ENCODE results near the gene AKAP8L. TPM values are rescaled to one million over a fixed set of nuclear protein-coding genes. Genes with fewer than 3 reads are reported as not detected.
"Not testable (repeated sequence)": the region's sequence is repeated elsewhere in the genome, so short reads cannot be mapped to it uniquely, and the experiment has no call there.

AKAP8L gene
- total and polyA plus RNA-seq, 4 donors: 50.2 to 151 (median 118) TPM

GRCh38 chr19:15419413-15420025 is 731 bp upstream of the AKAP8L start:
- no peaks in the 10 kb centered on the region for H3K9me3 ChIP-seq (ENCODE audit: control insufficient read depth, insufficient read depth, low read length)
- 41% methylated on average over 10 of the region's 16 CpGs for WGBS (ENCODE audit: insufficient coverage)
- no peak for DNase-seq (ENCODE audit: low read depth in 4 of 6, low spot score in 6 of 6)
- no peak overlapping the region for H3K27ac ChIP-seq (ENCODE audit: low read depth, low read length)
- H3K4me1 ChIP-seq (ENCODE audit: control insufficient read depth, insufficient read depth, low read length): peaks cover 50% of the 10 kb centered on the region
- H3K36me3 ChIP-seq (ENCODE audit: control insufficient read depth, insufficient read depth, low read length): peaks cover 50% of the 10 kb centered on the region
- peak overlapping the region; percentile 97 for H3K4me3 ChIP-seq (ENCODE audit: low read depth, low read length)
- H3K27me3 ChIP-seq (ENCODE audit: control insufficient read depth, insufficient read depth, low read length): no peaks in the 10 kb centered on the region

- peaks cover 54% of the 10 kb centered on the region for H3K4me1 ChIP-seq (ENCODE audit: control insufficient read depth, insufficient read depth, low read length)
- peak overlapping the region; percentile 97 for H3K4me3 ChIP-seq (ENCODE audit: low read depth, low read length)
- 0% methylated on average over 14 of the region's 16 CpGs for WGBS (ENCODE audit: insufficient coverage)
- no peaks in the 10 kb centered on the region for H3K27me3 ChIP-seq (ENCODE audit: control insufficient read depth, insufficient read depth, low read length)
- H3K36me3 ChIP-seq (ENCODE audit: control insufficient read depth, insufficient read depth, low read length): peaks cover 42% of the 10 kb centered on the region
- H3K27ac ChIP-seq (ENCODE audit: low read depth, low read length): peak overlapping the region; percentile 89
- peak in 3 of 6 donors; percentile 33 to 84 (median 83) for DNase-seq (ENCODE audit: low read depth in 4 of 6, low spot score in 6 of 6)
- H3K9me3 ChIP-seq (ENCODE audit: control insufficient read depth, insufficient read depth, low read length): no peaks in the 10 kb centered on the region
These were observed 583 bp downstream of the AKAP8L start for GRCh38 chr19:15418231-15418578.

- Histone ChIP-seq H3K27ac (ENCODE audit: low read depth, low read length) (peak overlapping the region; percentile 89), H3K9me3 (ENCODE audit: control insufficient read depth, insufficient read depth, low read length) (no peaks in the 10 kb centered on the region), H3K27me3 (ENCODE audit: control insufficient read depth, insufficient read depth, low read length) (no peaks in the 10 kb centered on the region), H3K36me3 (ENCODE audit: control insufficient read depth, insufficient read depth, low read length) (peaks cover 37% of the 10 kb centered on the region), H3K4me1 (ENCODE audit: control insufficient read depth, insufficient read depth, low read length) (peaks cover 49% of the 10 kb centered on the region), H3K4me3 (ENCODE audit: low read depth, low read length) (peak overlapping the region; percentile 97)
- WGBS (ENCODE audit: insufficient coverage): 0% methylated on average over 9 of the region's 9 CpGs
- peak in 3 of 6 donors; percentile 29 to 70 (median 68) for DNase-seq (ENCODE audit: low read depth in 4 of 6, low spot score in 6 of 6)
These were observed 1.1 kb downstream of the AKAP8L start for GRCh38 chr19:15417699-15418098.

GRCh38 chr19:15412832-15413231 is 6.0 kb downstream of the AKAP8L start:
- Histone ChIP-seq H3K27ac (ENCODE audit: low read depth, low read length) (no peak overlapping the region), H3K36me3 (ENCODE audit: control insufficient read depth, insufficient read depth, low read length) (peaks cover 44% of the 10 kb centered on the region), H3K9me3 (ENCODE audit: control insufficient read depth, insufficient read depth, low read length) (no peaks in the 10 kb centered on the region), H3K4me1 (ENCODE audit: control insufficient read depth, insufficient read depth, low read length) (peaks cover 29% of the 10 kb centered on the region), H3K4me3 (ENCODE audit: low read depth, low read length) (no peak overlapping the region), H3K27me3 (ENCODE audit: control insufficient read depth, insufficient read depth, low read length) (no peaks in the 10 kb centered on the region)
- no peak for DNase-seq (ENCODE audit: low read depth in 4 of 6, low spot score in 6 of 6)
- 67% methylated on average over 4 of the region's 4 CpGs for WGBS (ENCODE audit: insufficient coverage)

GRCh38 chr19:15411351-15411750 is 7.4 kb downstream of the AKAP8L start:
- H3K9me3 ChIP-seq (ENCODE audit: control insufficient read depth, insufficient read depth, low read length); H3K4me3 ChIP-seq (ENCODE audit: low read depth, low read length); H3K27me3 ChIP-seq (ENCODE audit: control insufficient read depth, insufficient read depth, low read length); DNase-seq (ENCODE audit: low read depth in 4 of 6, low spot score in 6 of 6); H3K27ac ChIP-seq (ENCODE audit: low read depth, low read length): not testable (repeated sequence)
- Histone ChIP-seq H3K4me1 (ENCODE audit: control insufficient read depth, insufficient read depth, low read length) (peaks cover 21% of the 10 kb centered on the region), H3K36me3 (ENCODE audit: control insufficient read depth, insufficient read depth, low read length) (peaks cover 46% of the 10 kb centered on the region)
- no CpG with 5 or more reads among the region's 2 CpGs for WGBS (ENCODE audit: insufficient coverage)

GRCh38 chr19:15404780-15405211 is 14.0 kb downstream of the AKAP8L start:
- H3K36me3 ChIP-seq (ENCODE audit: control insufficient read depth, insufficient read depth, low read length): peaks cover 65% of the 10 kb centered on the region
- no peaks in the 10 kb centered on the region for H3K9me3 ChIP-seq (ENCODE audit: control insufficient read depth, insufficient read depth, low read length)
- DNase-seq (ENCODE audit: low read depth in 4 of 6, low spot score in 6 of 6): peak in 2 of 6 donors; percentile 16 to 53
- peak overlapping the region; percentile 33 for H3K27ac ChIP-seq (ENCODE audit: low read depth, low read length)
- H3K4me1 ChIP-seq (ENCODE audit: control insufficient read depth, insufficient read depth, low read length): peaks cover 47% of the 10 kb centered on the region
- no peaks in the 10 kb centered on the region for H3K27me3 ChIP-seq (ENCODE audit: control insufficient read depth, insufficient read depth, low read length)
- 20% methylated on average over 3 of the region's 3 CpGs for WGBS (ENCODE audit: insufficient coverage)
- H3K4me3 ChIP-seq (ENCODE audit: low read depth, low read length): no peak overlapping the region

GRCh38 chr19:15404097-15404779 is 14.6 kb downstream of the AKAP8L start:
- WGBS (ENCODE audit: insufficient coverage): 89% methylated on average over 6 of the region's 7 CpGs
- Histone ChIP-seq H3K9me3 (ENCODE audit: control insufficient read depth, insufficient read depth, low read length) (no peaks in the 10 kb centered on the region), H3K27me3 (ENCODE audit: control insufficient read depth, insufficient read depth, low read length) (no peaks in the 10 kb centered on the region), H3K4me1 (ENCODE audit: control insufficient read depth, insufficient read depth, low read length) (peaks cover 43% of the 10 kb centered on the region), H3K36me3 (ENCODE audit: control insufficient read depth, insufficient read depth, low read length) (peaks cover 65% of the 10 kb centered on the region), H3K27ac (ENCODE audit: low read depth, low read length) (peak overlapping the region; percentile 33), H3K4me3 (ENCODE audit: low read depth, low read length) (no peak overlapping the region)
- no peak for DNase-seq (ENCODE audit: low read depth in 4 of 6, low spot score in 6 of 6)

- H3K9me3 ChIP-seq (ENCODE audit: control insufficient read depth, insufficient read depth, low read length): no peaks in the 10 kb centered on the region
- no peak overlapping the region for H3K4me3 ChIP-seq (ENCODE audit: low read depth, low read length)
- no peaks in the 10 kb centered on the region for H3K27me3 ChIP-seq (ENCODE audit: control insufficient read depth, insufficient read depth, low read length)
- 92% methylated on average over 10 of the region's 10 CpGs for WGBS (ENCODE audit: insufficient coverage)
- H3K4me1 ChIP-seq (ENCODE audit: control insufficient read depth, insufficient read depth, low read length): peaks cover 43% of the 10 kb centered on the region
- H3K36me3 ChIP-seq (ENCODE audit: control insufficient read depth, insufficient read depth, low read length): peaks cover 71% of the 10 kb centered on the region
- no peak overlapping the region for H3K27ac ChIP-seq (ENCODE audit: low read depth, low read length)
- DNase-seq (ENCODE audit: low read depth in 4 of 6, low spot score in 6 of 6): no peak
These were observed 15.6 kb downstream of the AKAP8L start for GRCh38 chr19:15403151-15403531.

GRCh38 chr19:15402411-15403150 is 16.2 kb downstream of the AKAP8L start:
- peaks cover 77% of the 10 kb centered on the region for H3K36me3 ChIP-seq (ENCODE audit: control insufficient read depth, insufficient read depth, low read length)
- WGBS (ENCODE audit: insufficient coverage): 93% methylated on average over 12 of the region's 15 CpGs
- no peaks in the 10 kb centered on the region for H3K9me3 ChIP-seq (ENCODE audit: control insufficient read depth, insufficient read depth, low read length)
- H3K4me3 ChIP-seq (ENCODE audit: low read depth, low read length): no peak overlapping the region
- DNase-seq (ENCODE audit: low read depth in 4 of 6, low spot score in 6 of 6): no peak
- H3K27me3 ChIP-seq (ENCODE audit: control insufficient read depth, insufficient read depth, low read length): no peaks in the 10 kb centered on the region
- H3K4me1 ChIP-seq (ENCODE audit: control insufficient read depth, insufficient read depth, low read length): peaks cover 43% of the 10 kb centered on the region
- H3K27ac ChIP-seq (ENCODE audit: low read depth, low read length): no peak overlapping the region

Data from spinal cord (tissue), 10 donors.